Caco-2 (cell line): Measurements from ENCODE around the gene COG4. TPM values are rescaled to one million over a fixed set of nuclear protein-coding genes. Genes with fewer than 3 reads are reported as not detected.

ENCODE experiments used
- BruUV-seq: library from RNA; stranded (reverse); fragments of 400-500 nt; replicated peaks from 2 replicates; lab custom pipeline; 2021; lab: Mats Ljungman, UMichigan
- CTCF ChIA-PET: fragments of 300-600 bp; sonication (Branson Sonifier 250); formaldehyde crosslinking; loops from one replicate; lab custom pipeline; 2022; ENCODE audit warnings: antibody characterized with exemption; lab: Charles Lee
- POLR2A ChIA-PET: fragments of 300-600 bp; sonication (Branson Sonifier 250); formaldehyde crosslinking; loops from one replicate; lab custom pipeline; 2022; ENCODE audit warnings: antibody characterized with exemption; lab: Charles Lee
- DNase-seq, 2 experiments: peaks; one replicate each; pipeline versions ENCODE4 v3.0.0 to v3.0.0-alpha.2; 2020 to 2022
- H3K27me3 ChIP-seq: replicated peaks from 2 replicates; pipeline ENCODE4 v1.6.0; 2011; ENCODE audit warnings: low read length; ENCODE audit not compliant: control insufficient read depth, insufficient read depth
- H3K36me3 ChIP-seq: 2 replicates; pipeline ENCODE4 v1.5.1; 2011; ENCODE audit warnings: low read length; ENCODE audit not compliant: control insufficient read depth, insufficient read depth
- H3K4me1 ChIP-seq: fragments of 250-450 bp; sonication (Bioruptor Pico); 2 replicates; pipeline ENCODE4 v1.5.1; 2020; ENCODE audit warnings: mild to moderate bottlenecking
- H3K4me3 ChIP-seq: 2 replicates; pipeline ENCODE4 v1.5.1; 2011; ENCODE audit warnings: low read depth, mild to moderate bottlenecking, control low read depth, low read length
- H3K9me3 ChIP-seq: fragments of 250-450 bp; sonication (Bioruptor Pico); 2 replicates; pipeline ENCODE4 v1.5.1; 2020; ENCODE audit warnings: mild to moderate bottlenecking, moderate library complexity
- H3K27ac Mint-ChIP-seq: one replicate; pipeline ENCODE4 v1.8.0; 2022; ENCODE audit warnings: mixed read lengths; ENCODE audit not compliant: unreplicated experiment
- H3K27me3 Mint-ChIP-seq: one replicate; pipeline ENCODE4 v1.8.0; 2022; ENCODE audit warnings: mixed read lengths; ENCODE audit not compliant: insufficient read depth, unreplicated experiment
- H3K36me3 Mint-ChIP-seq: one replicate; pipeline ENCODE4 v1.8.0; 2022; ENCODE audit warnings: mild to moderate bottlenecking, mixed read lengths; ENCODE audit not compliant: insufficient read depth, unreplicated experiment
- H3K4me1 Mint-ChIP-seq: one replicate; pipeline ENCODE4 v1.8.0; 2022; ENCODE audit warnings: low read depth, mixed read lengths; ENCODE audit not compliant: unreplicated experiment
- H3K4me3 Mint-ChIP-seq: one replicate; pipeline ENCODE4 v1.8.0; 2022; ENCODE audit warnings: mild to moderate bottlenecking, moderate library complexity, mixed read lengths; ENCODE audit not compliant: unreplicated experiment
- H3K9me3 Mint-ChIP-seq: one replicate; pipeline ENCODE4 v1.8.0; 2022; ENCODE audit warnings: mixed read lengths; ENCODE audit not compliant: unreplicated experiment
- intact Hi-C: fragments of 100-400 bp; cut with micrococcal nuclease; formaldehyde crosslinking; loops from one replicate; pipeline ENCODE4 v1.10.0; 2022; ENCODE audit not compliant: unreplicated experiment
- total RNA-seq: library from RNA; stranded (reverse); gene quantifications from 2 replicates; pipeline ENCODE4 v1.2.3, GENCODE V29; 2022
- TF ChIP-seq, protein P1 (sequence below), 2 experiments: fragments of 200-600 bp in 1 of 2; IDR thresholded peaks; 1 replicate in 1 of 2; 2 replicates in 1 of 2; pipeline versions ENCODE4 v1.5.1 to v1.8.0; 2011 to 2022; ENCODE audit warnings: antibody characterized with exemption in 1 of 2, control low read depth in 1 of 2, inconsistent platforms in 1 of 2, low read depth in 1 of 2, low read length in 1 of 2, mild to moderate bottlenecking in 1 of 2, moderate library complexity in 1 of 2; ENCODE audit not compliant: insufficient read depth in 1 of 2, severe bottlenecking in 1 of 2, unreplicated experiment in 1 of 2

Gene COG4
- total RNA-seq, 1 experiment from 2014 or later = 88.5 TPM

- DNase-seq = no peak
- Mint-ChIP-seq H3K27ac (no peak overlapping the region), H3K9me3 (no peaks in the 10 kb centered on the region), H3K36me3 (peaks cover 100% of the 10 kb centered on the region), H3K27me3 (no peaks in the 10 kb centered on the region), H3K4me1 (no peaks in the 10 kb centered on the region), H3K4me3 (no peak overlapping the region)
- Histone ChIP-seq H3K9me3 (no peaks in the 10 kb centered on the region), H3K36me3 (peaks cover 17% of the 10 kb centered on the region), H3K27me3 (no peaks in the 10 kb centered on the region), H3K4me1 (no peaks in the 10 kb centered on the region), H3K4me3 (no peak overlapping the region)
- no TSS peak for BruUV-seq
- ChIA-PET POLR2A (no interaction called here), CTCF (no interaction called here)
- TF ChIP-seq, protein P1, sequence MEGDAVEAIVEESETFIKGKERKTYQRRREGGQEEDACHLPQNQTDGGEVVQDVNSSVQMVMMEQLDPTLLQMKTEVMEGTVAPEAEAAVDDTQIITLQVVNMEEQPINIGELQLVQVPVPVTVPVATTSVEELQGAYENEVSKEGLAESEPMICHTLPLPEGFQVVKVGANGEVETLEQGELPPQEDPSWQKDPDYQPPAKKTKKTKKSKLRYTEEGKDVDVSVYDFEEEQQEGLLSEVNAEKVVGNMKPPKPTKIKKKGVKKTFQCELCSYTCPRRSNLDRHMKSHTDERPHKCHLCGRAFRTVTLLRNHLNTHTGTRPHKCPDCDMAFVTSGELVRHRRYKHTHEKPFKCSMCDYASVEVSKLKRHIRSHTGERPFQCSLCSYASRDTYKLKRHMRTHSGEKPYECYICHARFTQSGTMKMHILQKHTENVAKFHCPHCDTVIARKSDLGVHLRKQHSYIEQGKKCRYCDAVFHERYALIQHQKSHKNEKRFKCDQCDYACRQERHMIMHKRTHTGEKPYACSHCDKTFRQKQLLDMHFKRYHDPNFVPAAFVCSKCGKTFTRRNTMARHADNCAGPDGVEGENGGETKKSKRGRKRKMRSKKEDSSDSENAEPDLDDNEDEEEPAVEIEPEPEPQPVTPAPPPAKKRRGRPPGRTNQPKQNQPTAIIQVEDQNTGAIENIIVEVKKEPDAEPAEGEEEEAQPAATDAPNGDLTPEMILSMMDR (IDR thresholded peaks at IDR 0.05; ENCODE audit: insufficient read depth in 1 of 2, low read depth in 1 of 2, low read length in 1 of 2, severe bottlenecking in 1 of 2, unreplicated experiment in 1 of 2) = no peak
- intact Hi-C loops = no loop called here
Measured at GRCh38 chr16:70563636-70564035, 40.3 kb upstream of the COG4 start.

GRCh38 chr16:70561623-70562022 lies 38.3 kb upstream of the COG4 start:
- POLR2A ChIA-PET = no interaction called here
- H3K4me3 ChIP-seq = no peak overlapping the region
- Mint-ChIP-seq H3K4me3 (no peak overlapping the region), H3K27me3 (no peaks in the 10 kb centered on the region), H3K36me3 (peaks cover 100% of the 10 kb centered on the region), H3K9me3 (no peaks in the 10 kb centered on the region), H3K4me1 (no peaks in the 10 kb centered on the region), H3K27ac (no peak overlapping the region)
- no peaks in the 10 kb centered on the region for H3K4me1 ChIP-seq
- H3K27me3 ChIP-seq = no peaks in the 10 kb centered on the region
- DNase-seq = no peak
- peaks cover 12% of the 10 kb centered on the region for H3K36me3 ChIP-seq
- CTCF ChIA-PET = interaction anchor here (0.7 kb wide), 1 partner anchor 210 kb away, joined by 3 read pairs; no protein-coding TSS in a partner anchor
- TF ChIP-seq, protein P1 (IDR thresholded peaks at IDR 0.05; ENCODE audit: insufficient read depth in 1 of 2, low read depth in 1 of 2, low read length in 1 of 2, severe bottlenecking in 1 of 2, unreplicated experiment in 1 of 2) = no peak
- no TSS peak for BruUV-seq
- intact Hi-C loops = no loop called here
- H3K9me3 ChIP-seq = no peaks in the 10 kb centered on the region

- ChIA-PET POLR2A (no interaction called here), CTCF (no interaction called here)
- no peak overlapping the region for H3K4me3 ChIP-seq
- H3K27me3 ChIP-seq = no peaks in the 10 kb centered on the region
- peaks cover 14% of the 10 kb centered on the region for H3K36me3 ChIP-seq
- Mint-ChIP-seq H3K4me1 (no peaks in the 10 kb centered on the region), H3K9me3 (no peaks in the 10 kb centered on the region), H3K4me3 (no peak overlapping the region), H3K27me3 (no peaks in the 10 kb centered on the region), H3K36me3 (peaks cover 100% of the 10 kb centered on the region), H3K27ac (no peak overlapping the region)
- DNase-seq = no peak
- intact Hi-C loops = no loop called here
- BruUV-seq = no TSS peak
- no peaks in the 10 kb centered on the region for H3K9me3 ChIP-seq
- H3K4me1 ChIP-seq = no peaks in the 10 kb centered on the region
- TF ChIP-seq, protein P1 (IDR thresholded peaks at IDR 0.05; ENCODE audit: insufficient read depth in 1 of 2, low read depth in 1 of 2, low read length in 1 of 2, severe bottlenecking in 1 of 2, unreplicated experiment in 1 of 2) = no peak
Measured at GRCh38 chr16:70556063-70556462, 32.7 kb upstream of the COG4 start.
